Right lobe of liver (tissue), 6 donors: ENCODE measurements around the gene FREM1. TPM values are rescaled to one million over a fixed set of nuclear protein-coding genes. Genes with fewer than 3 reads are reported as not detected.

Experiments used
- ATAC-seq, 4 donors: fragments of 200-7000 bp; cut with Tn5 transposase; one replicate each; pipeline ENCODE4 v1.9.1; 2020; ENCODE audit warnings: mild to moderate bottlenecking in 4 of 4, moderate library complexity in 4 of 4
- DNase-seq, 3 donors: peaks; one replicate each; pipeline ENCODE4 v3.0.0-alpha.2; 2020
- H3K27ac ChIP-seq, 3 donors: fragments of 200-600 bp; one replicate each; pipeline ENCODE4 v1.8.0; 2022
- H3K27me3 ChIP-seq, 2 donors: fragments of 200-600 bp; one replicate each; pipeline ENCODE4 v1.8.0; 2022
- H3K36me3 ChIP-seq, 4 donors: fragments of 200-600 bp; sonication (generic) in 1 of 4; one replicate each; pipeline versions ENCODE4 v1.5.1 to v1.8.0; 2017 to 2022; ENCODE audit warnings: control low read depth in 1 of 4
- H3K4me1 ChIP-seq, 4 donors: fragments of 200-600 bp; sonication (generic) in 1 of 4; one replicate each; pipeline versions ENCODE4 v1.5.1 to v1.8.0; 2017 to 2022; ENCODE audit warnings: control low read depth in 1 of 4
- H3K4me3 ChIP-seq, 3 donors: fragments of 200-600 bp; one replicate each; pipeline ENCODE4 v1.8.0; 2022
- H3K9me3 ChIP-seq, 4 donors: fragments of 200-600 bp; sonication (generic) in 1 of 4; one replicate each; pipeline versions ENCODE4 v1.5.1 to v1.8.0; 2017 to 2022; ENCODE audit warnings: control low read depth in 1 of 4
- POLR2A ChIP-seq: fragments of 450-650 bp; IDR thresholded peaks from one replicate; pipeline ENCODE4 v1.6.1; 2017; ENCODE audit warnings: antibody characterized with exemption, mild to moderate bottlenecking
- WGBS: methylation state at CpG from one replicate; pipeline ENCODE4 v1.1.6; 2018; ENCODE audit warnings: low coverage, low lambda C conversion rate; ENCODE audit not compliant: insufficient coverage; ENCODE audit errors: missing lambda C conversion rate; 5-methylcytosine and 5-hydroxymethylcytosine counted together
- intact Hi-C, 2 donors: fragments of 100-400 bp; cut with DNase I; formaldehyde crosslinking; loops; one replicate each; pipeline versions ENCODE4 v1.11.2 to v1.14.1; 2022
- total RNA-seq, 6 experiments: library from RNA; depleted of rRNA in 2 of 6; stranded (reverse); fragments of >200 nt in 2 of 6; fragmentation: NEBNext Ultra II Directional in 3 of 6; extraction: Animal tissue kit (Norgen Biotek cat#: 25700) in 3 of 6; gene quantifications; one replicate each; pipeline versions ENCODE4 v1.1.0 to v1.2.4, GENCODE V29; 2016 to 2023
- TF ChIP-seq, protein P1 (sequence below), 4 donors: fragments of 200-600 bp in 3 of 4; fragments of 450-650 bp in 1 of 4; IDR thresholded peaks; one replicate each; pipeline versions ENCODE4 v1.5.1 to v1.8.0; 2016 to 2022; ENCODE audit warnings: antibody characterized with exemption in 4 of 4, mild to moderate bottlenecking in 2 of 4
- donor health status: DM: no; HTN: yes; CAD: no.
- donor health status: DM: no; HTN: no; CAD: no.
- donor health status: DM: no; HTN: no; CAD: no.
- donor health status: DM: no; HTN: yes; CAD: no.
- donor health status: DM: no; HTN: yes; CAD: no.

FREM1 gene
- total RNA-seq, 6 experiments from 2014 or later, result 0.12 to 2.6 (median 1.1) TPM

- ATAC-seq, result no peak
- Histone ChIP-seq H3K27ac (no peak overlapping the region), H3K4me1 (no peaks in the 10 kb centered on the region), H3K36me3 (no peaks in the 10 kb centered on the region), H3K9me3 (no peaks in the 10 kb centered on the region), H3K27me3 (no peaks in the 10 kb centered on the region), H3K4me3 (no peak overlapping the region)
- intact Hi-C loops, result no loop called here
- no peak for DNase-seq
- 73% methylated on average over 5 of the region's 5 CpGs for WGBS
- no peak for TF ChIP-seq POLR2A
- TF ChIP-seq, protein P1, sequence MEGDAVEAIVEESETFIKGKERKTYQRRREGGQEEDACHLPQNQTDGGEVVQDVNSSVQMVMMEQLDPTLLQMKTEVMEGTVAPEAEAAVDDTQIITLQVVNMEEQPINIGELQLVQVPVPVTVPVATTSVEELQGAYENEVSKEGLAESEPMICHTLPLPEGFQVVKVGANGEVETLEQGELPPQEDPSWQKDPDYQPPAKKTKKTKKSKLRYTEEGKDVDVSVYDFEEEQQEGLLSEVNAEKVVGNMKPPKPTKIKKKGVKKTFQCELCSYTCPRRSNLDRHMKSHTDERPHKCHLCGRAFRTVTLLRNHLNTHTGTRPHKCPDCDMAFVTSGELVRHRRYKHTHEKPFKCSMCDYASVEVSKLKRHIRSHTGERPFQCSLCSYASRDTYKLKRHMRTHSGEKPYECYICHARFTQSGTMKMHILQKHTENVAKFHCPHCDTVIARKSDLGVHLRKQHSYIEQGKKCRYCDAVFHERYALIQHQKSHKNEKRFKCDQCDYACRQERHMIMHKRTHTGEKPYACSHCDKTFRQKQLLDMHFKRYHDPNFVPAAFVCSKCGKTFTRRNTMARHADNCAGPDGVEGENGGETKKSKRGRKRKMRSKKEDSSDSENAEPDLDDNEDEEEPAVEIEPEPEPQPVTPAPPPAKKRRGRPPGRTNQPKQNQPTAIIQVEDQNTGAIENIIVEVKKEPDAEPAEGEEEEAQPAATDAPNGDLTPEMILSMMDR (IDR thresholded peaks at IDR 0.05), result no peak
These were observed 203.6 kb downstream of the FREM1 start for GRCh38 chr9:14706530-14707140.

DNA sequence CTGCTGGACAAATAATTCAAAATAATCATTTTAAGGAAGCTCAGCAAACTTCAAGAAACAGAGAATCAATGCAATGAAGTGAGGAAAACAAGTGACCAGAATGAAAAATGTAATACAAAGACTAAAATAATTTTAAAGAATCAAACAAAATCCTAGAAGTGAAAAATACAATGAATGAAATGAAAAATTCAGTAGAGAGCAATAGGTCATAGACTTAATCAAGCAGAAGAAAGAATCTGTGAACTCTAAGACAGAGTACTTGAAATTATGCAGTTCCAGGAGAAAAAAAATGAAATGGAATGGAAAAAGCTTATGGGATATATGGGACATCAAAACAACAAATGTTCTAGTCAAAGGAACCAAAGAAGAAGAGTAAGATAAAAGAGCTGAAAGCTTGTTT lies 205.1 kb downstream of the FREM1 start:
- Histone ChIP-seq H3K36me3 (no peaks in the 10 kb centered on the region), H3K27ac (no peak overlapping the region), H3K4me1 (no peaks in the 10 kb centered on the region), H3K27me3 (no peaks in the 10 kb centered on the region), H3K9me3 (no peaks in the 10 kb centered on the region), H3K4me3 (no peak overlapping the region)
- no peak for TF ChIP-seq POLR2A
- TF ChIP-seq, protein P1 (IDR thresholded peaks at IDR 0.05), result no peak
- intact Hi-C loops, result no loop called here
- ATAC-seq (no peak), DNase-seq (no peak)

DNA sequence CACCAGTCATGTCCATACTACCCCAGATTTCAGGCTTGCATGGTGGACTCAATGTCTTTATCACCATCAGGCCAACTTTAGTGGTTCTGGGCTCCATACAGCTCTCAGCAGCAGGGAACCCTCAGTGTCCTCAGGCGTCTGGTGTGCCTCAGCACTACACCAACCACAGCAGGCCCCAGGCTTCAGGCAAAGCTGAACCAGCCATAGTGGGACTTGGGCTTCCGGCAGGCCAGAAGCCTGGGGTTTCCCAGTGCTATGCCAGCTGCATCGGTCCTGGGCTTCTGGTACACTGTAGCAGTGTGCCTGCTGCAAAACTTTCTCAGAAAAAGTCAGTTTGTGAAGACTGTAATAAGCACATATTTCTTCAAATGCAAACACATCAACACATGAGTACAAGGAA lies 205.9 kb downstream of the FREM1 start:
- Histone ChIP-seq H3K9me3 (no peaks in the 10 kb centered on the region), H3K36me3 (no peaks in the 10 kb centered on the region), H3K4me3 (no peak overlapping the region), H3K27me3 (no peaks in the 10 kb centered on the region), H3K27ac (no peak overlapping the region), H3K4me1 (no peaks in the 10 kb centered on the region)
- no peak for DNase-seq
- no peak for TF ChIP-seq POLR2A
- TF ChIP-seq, protein P1 (IDR thresholded peaks at IDR 0.05), result no peak
- no peak for ATAC-seq
- intact Hi-C loops, result no loop called here
- no CpG with 5 or more reads among the region's 3 CpGs for WGBS

- DNase-seq, result no peak
- ATAC-seq, result no peak
- 48% methylated on average over 4 of the region's 4 CpGs for WGBS
- Histone ChIP-seq H3K27ac (no peak overlapping the region), H3K36me3 (no peaks in the 10 kb centered on the region), H3K9me3 (no peaks in the 10 kb centered on the region), H3K27me3 (no peaks in the 10 kb centered on the region), H3K4me1 (no peaks in the 10 kb centered on the region), H3K4me3 (no peak overlapping the region)
- intact Hi-C loops, result no loop called here
- TF ChIP-seq POLR2A, result no peak
- TF ChIP-seq, protein P1 (IDR thresholded peaks at IDR 0.05), result no peak
These were observed 208.0 kb downstream of the FREM1 start for GRCh38 chr9:14702200-14702720.
